Activated naive CD8-positive, alpha-beta T cell (primary cell): ENCODE measurements around the gene KDELR3.
A peak's percentile ranks its signal among the peaks of the same experiment; 100 is the strongest.

Experiments used
- H3K27ac Mint-ChIP-seq: one replicate; pipeline ENCODE4 v1.8.0; 2021; ENCODE audit warnings: mixed read lengths
- H3K27me3 Mint-ChIP-seq: one replicate; pipeline ENCODE4 v1.8.0; 2021; ENCODE audit warnings: mixed read lengths
- H3K36me3 Mint-ChIP-seq: one replicate; pipeline ENCODE4 v1.8.0; 2021; ENCODE audit warnings: mixed read lengths
- H3K4me1 Mint-ChIP-seq: one replicate; pipeline ENCODE4 v1.8.0; 2021; ENCODE audit warnings: low read depth, mixed read lengths
- H3K4me3 Mint-ChIP-seq: one replicate; pipeline ENCODE4 v1.8.0; 2021; ENCODE audit warnings: mild to moderate bottlenecking, mixed read lengths
- H3K9me3 Mint-ChIP-seq: one replicate; pipeline ENCODE4 v1.8.0; 2021; ENCODE audit warnings: low read depth, mixed read lengths

Gene KDELR3

GRCh38 chr22:38497869-38498268 lies 30.0 kb downstream of the KDELR3 start:
- Mint-ChIP-seq H3K4me1 (peaks cover 69% of the 10 kb centered on the region), H3K4me3 (peak overlapping the region; percentile 46), H3K27me3 (no peaks in the 10 kb centered on the region), H3K9me3 (no peaks in the 10 kb centered on the region), H3K27ac (peak overlapping the region; percentile 61), H3K36me3 (peaks cover 14% of the 10 kb centered on the region)

DNA sequence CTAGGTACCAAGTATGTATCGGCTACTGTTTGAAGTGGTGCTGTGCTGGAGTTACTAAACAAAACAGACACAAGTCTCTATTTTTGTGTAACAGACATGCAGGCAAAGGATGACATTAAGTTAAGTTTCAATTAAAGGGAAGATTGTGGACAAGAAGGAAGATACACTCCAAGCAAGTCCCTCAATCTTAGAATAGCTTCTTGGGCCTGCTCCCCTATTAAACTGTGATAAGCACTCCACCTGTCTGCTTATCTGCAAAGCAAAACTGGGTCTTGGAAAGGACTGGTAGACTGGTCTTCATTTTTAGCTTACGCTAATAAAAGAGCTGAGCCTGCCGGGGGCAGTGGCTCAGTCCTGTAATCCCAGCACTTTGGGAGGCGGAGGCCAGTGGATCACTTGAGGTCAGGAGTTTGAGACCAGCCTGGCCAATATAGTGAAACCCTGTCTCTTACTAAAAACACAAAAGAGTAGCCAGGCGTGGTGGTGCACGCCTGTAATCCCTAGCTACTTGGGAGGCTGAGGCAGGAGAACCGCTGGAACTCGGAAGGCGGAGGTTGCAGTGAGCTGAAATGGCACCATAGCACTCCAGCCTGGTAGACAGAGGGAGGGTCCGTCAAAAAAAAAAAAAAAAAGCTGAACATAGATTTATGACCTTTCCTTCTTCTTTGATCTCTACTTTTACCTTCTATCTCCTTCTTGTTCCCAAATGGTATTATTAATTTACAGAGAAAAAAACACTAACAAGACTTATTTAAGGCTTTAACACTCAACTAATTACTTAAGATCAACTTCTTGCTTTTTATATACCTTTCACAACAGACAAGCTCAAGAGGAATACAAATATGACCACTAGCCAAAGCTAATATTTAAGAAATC lies 34.1 kb downstream of the KDELR3 start:
- Mint-ChIP-seq H3K4me1 (peaks cover 63% of the 10 kb centered on the region), H3K4me3 (peak overlapping the region; percentile 97), H3K9me3 (no peaks in the 10 kb centered on the region), H3K36me3 (peaks cover 21% of the 10 kb centered on the region), H3K27ac (peak overlapping the region; percentile 98), H3K27me3 (no peaks in the 10 kb centered on the region)

GRCh38 chr22:38503021-38503420 lies 35.1 kb downstream of the KDELR3 start:
- Mint-ChIP-seq H3K27ac (peak overlapping the region; percentile 98), H3K36me3 (peaks cover 21% of the 10 kb centered on the region), H3K27me3 (no peaks in the 10 kb centered on the region), H3K4me1 (peaks cover 59% of the 10 kb centered on the region), H3K4me3 (peak overlapping the region; percentile 97), H3K9me3 (no peaks in the 10 kb centered on the region)

DNA sequence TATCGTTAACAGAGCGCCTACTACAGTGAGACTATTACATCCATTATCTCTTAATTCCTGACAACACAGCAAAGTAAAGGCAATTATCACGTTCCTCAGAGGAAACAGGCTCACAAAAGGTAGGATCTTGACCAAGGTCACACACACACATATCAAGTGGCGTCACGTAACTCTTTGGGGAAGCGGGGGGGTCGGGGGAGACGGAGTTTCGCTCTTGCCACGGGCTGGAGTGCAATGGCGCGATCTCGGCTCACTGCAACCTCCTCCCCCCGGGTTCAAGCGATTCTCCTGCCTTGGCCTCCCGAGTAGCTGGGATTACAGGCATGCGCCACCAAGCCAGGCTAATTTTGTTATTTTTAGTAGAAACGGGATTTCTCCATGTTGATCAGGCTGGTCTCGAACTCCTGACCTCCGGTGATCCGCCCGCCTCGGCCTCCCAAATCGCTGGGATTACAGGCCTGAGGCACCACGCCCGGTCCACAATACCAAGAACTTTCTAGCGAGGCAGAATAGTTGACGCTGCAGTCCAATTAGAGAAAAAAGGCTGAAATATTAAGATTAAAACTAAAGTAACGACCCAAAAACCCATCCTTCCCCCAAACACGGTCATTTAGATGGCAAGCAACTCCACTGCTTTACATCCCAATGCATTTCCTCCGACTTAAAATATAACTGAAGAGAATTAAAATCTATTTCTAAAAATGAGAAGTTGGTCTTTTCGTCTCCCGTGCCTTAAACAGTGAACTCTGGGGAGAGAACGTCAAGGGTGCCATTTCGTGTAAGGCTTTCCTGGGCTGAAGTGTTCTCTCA lies 37.0 kb downstream of the KDELR3 start:
- Mint-ChIP-seq H3K27ac (peak overlapping the region; percentile 98), H3K27me3 (no peaks in the 10 kb centered on the region), H3K4me1 (peaks cover 50% of the 10 kb centered on the region), H3K9me3 (no peaks in the 10 kb centered on the region), H3K36me3 (peaks cover 21% of the 10 kb centered on the region), H3K4me3 (peak overlapping the region; percentile 97)

DNA sequence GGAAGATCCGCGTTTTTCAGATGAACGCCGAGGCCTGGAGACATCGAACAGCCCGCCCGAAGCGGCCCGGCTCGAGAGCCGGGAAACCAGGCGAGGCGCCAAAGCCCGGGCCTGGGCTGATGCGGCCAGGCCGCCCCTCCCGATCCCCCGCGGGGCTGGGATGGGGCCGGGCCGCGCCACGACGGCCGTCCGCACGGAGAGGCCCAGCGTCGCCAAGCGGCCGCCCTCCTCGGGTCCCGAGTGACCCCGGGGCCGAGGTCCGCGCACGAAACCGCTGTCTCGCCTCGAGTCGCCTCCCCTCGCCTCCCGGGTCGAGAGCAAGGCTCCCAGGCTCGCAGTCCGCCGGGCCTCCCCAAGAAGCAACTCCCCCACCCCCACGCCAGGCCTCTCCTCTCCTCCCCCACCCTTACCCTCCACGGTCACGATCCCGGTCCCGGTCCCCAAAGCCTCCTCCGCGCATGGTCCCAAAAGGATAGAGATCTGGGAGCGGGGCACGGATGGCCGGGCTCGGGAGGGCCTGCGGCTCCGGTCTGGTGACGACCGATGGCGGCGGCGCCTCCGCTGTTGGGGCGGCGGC lies 37.7 kb downstream of the KDELR3 start:
- Mint-ChIP-seq H3K9me3 (no peaks in the 10 kb centered on the region), H3K4me3 (peak overlapping the region; percentile 97), H3K27ac (peak overlapping the region; percentile 100), H3K36me3 (peaks cover 21% of the 10 kb centered on the region), H3K27me3 (no peaks in the 10 kb centered on the region), H3K4me1 (peaks cover 47% of the 10 kb centered on the region)

GRCh38 chr22:38506118-38506962 lies 38.4 kb downstream of the KDELR3 start, which contains the start of gene DDX17:
Gene DDX17, minus strand, starts transcription at chr22:38506311.
- H3K36me3 Mint-ChIP-seq, result peaks cover 21% of the 10 kb centered on the region
- peak within 1 kb of the TSS; percentile 97 for H3K4me3 Mint-ChIP-seq
- H3K27ac Mint-ChIP-seq, result peak within 1 kb of the TSS; percentile 100
- no peaks in the 10 kb centered on the region for H3K9me3 Mint-ChIP-seq
- peaks cover 42% of the 10 kb centered on the region for H3K4me1 Mint-ChIP-seq
- H3K27me3 Mint-ChIP-seq, result no peaks in the 10 kb centered on the region

GRCh38 chr22:38510416-38510970 lies 42.6 kb downstream of the KDELR3 start:
- no peak overlapping the region for H3K4me3 Mint-ChIP-seq
- H3K27ac Mint-ChIP-seq, result no peak overlapping the region
- peaks cover 17% of the 10 kb centered on the region for H3K4me1 Mint-ChIP-seq
- no peaks in the 10 kb centered on the region for H3K27me3 Mint-ChIP-seq
- H3K9me3 Mint-ChIP-seq, result no peaks in the 10 kb centered on the region
- no peaks in the 10 kb centered on the region for H3K36me3 Mint-ChIP-seq

- Mint-ChIP-seq H3K27ac (no peak overlapping the region), H3K36me3 (no peaks in the 10 kb centered on the region), H3K4me1 (peaks cover 11% of the 10 kb centered on the region), H3K4me3 (no peak overlapping the region), H3K27me3 (no peaks in the 10 kb centered on the region), H3K9me3 (no peaks in the 10 kb centered on the region)
Observed at GRCh38 chr22:38513063-38513462, 45.2 kb downstream of the KDELR3 start.

DNA sequence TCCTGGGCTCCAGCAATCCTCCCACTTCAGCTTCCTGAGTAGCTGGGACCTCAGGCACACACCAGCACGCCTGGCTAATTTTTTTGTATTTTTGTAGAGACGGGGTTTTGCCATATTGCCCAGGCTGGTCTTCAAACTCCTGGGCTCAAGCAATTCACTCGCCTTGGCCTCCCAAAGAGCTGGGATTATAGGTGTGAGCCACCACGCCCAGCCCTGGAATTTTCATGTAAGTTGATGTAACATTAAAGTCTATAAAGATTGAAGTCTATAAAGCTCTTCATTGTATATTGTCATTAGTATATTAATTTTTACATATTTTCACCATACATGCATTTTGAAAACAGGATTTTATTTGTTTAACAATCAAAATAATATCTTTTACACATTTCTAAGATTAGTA lies 50.7 kb downstream of the KDELR3 start:
- Mint-ChIP-seq H3K4me1 (no peaks in the 10 kb centered on the region), H3K9me3 (no peaks in the 10 kb centered on the region), H3K27ac (no peak overlapping the region), H3K36me3 (no peaks in the 10 kb centered on the region), H3K4me3 (no peak overlapping the region), H3K27me3 (no peaks in the 10 kb centered on the region)

- H3K27me3 Mint-ChIP-seq, result peaks cover 1% of the 10 kb centered on the region
- no peaks in the 10 kb centered on the region for H3K9me3 Mint-ChIP-seq
- no peak overlapping the region for H3K27ac Mint-ChIP-seq
Observed at GRCh38 chr22:38519453-38520250, 51.8 kb downstream of the KDELR3 start.

GRCh38 chr22:38523029-38523428 lies 55.1 kb downstream of the KDELR3 start:
- H3K36me3 Mint-ChIP-seq, result no peaks in the 10 kb centered on the region
- H3K9me3 Mint-ChIP-seq, result no peaks in the 10 kb centered on the region
- H3K4me1 Mint-ChIP-seq, result no peaks in the 10 kb centered on the region
- H3K4me3 Mint-ChIP-seq, result no peak overlapping the region
- H3K27me3 Mint-ChIP-seq, result peaks cover 1% of the 10 kb centered on the region
- H3K27ac Mint-ChIP-seq, result no peak overlapping the region

More at GRCh38 chr22:38519453-38520250, 51.8 kb downstream of the KDELR3 start:
- H3K4me1 Mint-ChIP-seq, result no peaks in the 10 kb centered on the region
- H3K4me3 Mint-ChIP-seq, result no peak overlapping the region
- H3K36me3 Mint-ChIP-seq, result no peaks in the 10 kb centered on the region

DNA sequence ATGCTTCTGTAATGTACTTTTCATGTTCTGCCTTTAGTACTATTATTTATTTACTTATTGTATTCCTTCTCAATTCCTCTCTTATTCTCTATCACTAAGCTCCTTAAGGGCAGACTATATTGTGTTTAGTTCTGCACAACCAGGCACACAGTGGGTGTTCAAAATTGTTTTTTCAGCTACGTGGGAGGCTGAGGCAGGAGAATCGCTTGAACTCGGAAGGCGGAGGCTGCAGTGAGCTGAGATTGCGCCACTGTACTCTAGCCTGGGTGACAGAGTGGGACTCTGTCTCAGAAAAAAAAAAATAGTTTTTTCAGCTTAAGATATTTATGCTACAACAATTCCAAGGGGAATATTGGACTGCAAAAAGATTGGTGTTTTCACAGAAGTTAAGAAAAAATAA lies 55.6 kb downstream of the KDELR3 start:
- no peak overlapping the region for H3K4me3 Mint-ChIP-seq
- H3K27me3 Mint-ChIP-seq, result peaks cover 1% of the 10 kb centered on the region
- H3K4me1 Mint-ChIP-seq, result no peaks in the 10 kb centered on the region
- H3K27ac Mint-ChIP-seq, result no peak overlapping the region
- H3K36me3 Mint-ChIP-seq, result no peaks in the 10 kb centered on the region
- no peaks in the 10 kb centered on the region for H3K9me3 Mint-ChIP-seq

DNA sequence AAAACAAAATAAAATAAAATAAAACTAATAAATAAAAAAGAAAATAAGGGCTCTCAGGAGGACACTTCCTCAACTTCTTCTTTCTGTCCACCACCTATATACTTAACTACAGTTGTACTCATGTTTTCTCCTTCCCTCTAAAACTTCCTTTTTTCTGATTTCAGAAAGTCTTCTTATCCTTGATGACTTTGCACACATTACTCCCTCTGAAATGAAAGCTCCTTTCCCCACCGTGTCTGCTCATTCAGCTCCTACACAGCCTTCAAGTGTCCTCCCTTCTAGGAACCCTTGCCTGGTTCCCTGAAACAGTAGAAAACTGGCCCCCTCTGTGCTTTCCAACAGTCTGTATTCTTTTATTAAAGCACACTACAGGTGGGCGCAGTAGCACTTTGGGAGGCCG lies 56.5 kb downstream of the KDELR3 start:
- no peak overlapping the region for H3K4me3 Mint-ChIP-seq
- H3K27ac Mint-ChIP-seq, result no peak overlapping the region
- H3K27me3 Mint-ChIP-seq, result peaks cover 1% of the 10 kb centered on the region

More for the DNA sequence above, 56.5 kb downstream of the KDELR3 start:
- Mint-ChIP-seq H3K36me3 (no peaks in the 10 kb centered on the region), H3K4me1 (no peaks in the 10 kb centered on the region), H3K9me3 (no peaks in the 10 kb centered on the region)
